GM21367 (cell line): ENCODE measurements around the gene RXFP1.
A peak's percentile ranks its signal among the peaks of the same experiment; 100 is the strongest.

Experiments used
- ATAC-seq: cut with Tn5 transposase; IDR thresholded peaks from one replicate; pipeline ENCODE4 v1.9.1; 2021; ENCODE audit not compliant: unreplicated experiment

The RXFP1 gene

GRCh38 chr4:158521484-158522088, at the start of gene RXFP1:
RXFP1 (plus strand) TSS chr4:158521882; CDS start chr4:158521977, 95 bp downstream.
- no peak for ATAC-seq

GRCh38 chr4:158481811-158482210, 39.9 kb upstream of the RXFP1 start:
- no peak for ATAC-seq

- ATAC-seq: no peak
Measured at GRCh38 chr4:158484173-158484885, 37.4 kb upstream of the RXFP1 start.

GRCh38 chr4:158490629-158491028, 31.1 kb upstream of the RXFP1 start:
- no peak for ATAC-seq

GRCh38 chr4:158492391-158492790, 29.3 kb upstream of the RXFP1 start:
- ATAC-seq: no peak

GRCh38 chr4:158496030-158496741, 25.5 kb upstream of the RXFP1 start:
- ATAC-seq: peak; percentile 73

GRCh38 chr4:158500054-158500453, 21.6 kb upstream of the RXFP1 start:
- no peak for ATAC-seq

GRCh38 chr4:158513256-158513655, 8.4 kb upstream of the RXFP1 start:
- no peak for ATAC-seq

GRCh38 chr4:158519226-158519625, 2.5 kb upstream of the RXFP1 start:
- ATAC-seq: no peak

GRCh38 chr4:158523990-158524535, 2.4 kb downstream of the RXFP1 start:
- no peak for ATAC-seq

- ATAC-seq: no peak
Measured at GRCh38 chr4:158527516-158527915, 5.8 kb downstream of the RXFP1 start.

- ATAC-seq: no peak
Measured at GRCh38 chr4:158529505-158529904, 7.8 kb downstream of the RXFP1 start.

GRCh38 chr4:158530381-158530780, 8.7 kb downstream of the RXFP1 start:
- ATAC-seq: no peak

GRCh38 chr4:158530898-158531297, 9.2 kb downstream of the RXFP1 start:
- no peak for ATAC-seq

GRCh38 chr4:158532556-158533231, 11.0 kb downstream of the RXFP1 start:
- no peak for ATAC-seq

GRCh38 chr4:158534727-158535126, 13.0 kb downstream of the RXFP1 start:
- ATAC-seq: no peak

GRCh38 chr4:158535130-158535614, 13.5 kb downstream of the RXFP1 start:
- peak; percentile 52 for ATAC-seq

- ATAC-seq: no peak
Measured at GRCh38 chr4:158536833-158537232, 15.2 kb downstream of the RXFP1 start.

- no peak for ATAC-seq
Measured at GRCh38 chr4:158538176-158538575, 16.5 kb downstream of the RXFP1 start.

- ATAC-seq: no peak
Measured at GRCh38 chr4:158538911-158539310, 17.2 kb downstream of the RXFP1 start.
